ENCODE results near the gene CMTM5. TPM values are rescaled to one million over a fixed set of nuclear protein-coding genes. Genes with fewer than 3 reads are reported as not detected.

Gene CMTM5
- polyA plus RNA-seq, 1 donor (not counting 4 experiments of a cell fraction or from before 2014, with no cell fraction given): not detected

DNA sequence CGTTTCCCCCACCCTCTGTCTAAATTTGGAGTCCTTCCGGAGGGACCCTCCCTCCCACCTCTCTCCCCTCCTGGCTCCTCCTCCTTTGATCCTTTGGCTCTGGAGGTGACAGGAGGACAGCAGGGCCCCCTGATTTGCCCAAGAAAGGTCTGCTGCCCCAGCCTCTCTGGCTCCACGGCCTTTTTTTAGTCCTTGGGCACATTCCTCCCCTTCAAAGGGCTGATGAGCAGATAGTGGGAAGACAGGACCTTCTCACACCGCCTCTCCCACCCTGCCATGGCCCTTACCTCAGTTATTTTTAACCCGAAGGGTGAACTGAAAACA is 31.4 kb downstream of the CMTM5 start:
- H3K36me3 ChIP-seq (ENCODE audit: control insufficient read depth in 2 of 2, extremely low read depth in 1 of 2, insufficient read depth in 2 of 2, low read length in 2 of 2): no peaks in the 10 kb centered on the region
- no peak for DNase-seq (ENCODE audit: low read depth, low spot score)
- no peak overlapping the region for H3K9ac ChIP-seq (ENCODE audit: control insufficient read depth, extremely low read depth, insufficient read depth, low read length)
- H3K4me3 ChIP-seq (ENCODE audit: control insufficient read depth in 2 of 3, extremely low read depth in 1 of 3, insufficient read depth in 2 of 3, low read depth in 1 of 3, low read length in 3 of 3): no peak overlapping the region
- TF ChIP-seq CTCF (optimal IDR thresholded peaks at IDR 0.05 in 1 of 3, IDR thresholded peaks at IDR 0.05 in 1 of 3, conservative IDR thresholded peaks at IDR 0.05 in 1 of 3; ENCODE audit: extremely low read depth in 1 of 3, insufficient read depth in 2 of 3, low read length in 3 of 3): no peak
- TF ChIP-seq EZH2 (IDR thresholded peaks at IDR 0.05; ENCODE audit: low read length): no peak
- H3K9me3 ChIP-seq (ENCODE audit: control insufficient read depth, low read depth, low read length): no peaks in the 10 kb centered on the region
- H3K79me2 ChIP-seq (ENCODE audit: control insufficient read depth, insufficient read depth, low read length): no peaks in the 10 kb centered on the region
- peaks cover 12% of the 10 kb centered on the region for H3K27me3 ChIP-seq (ENCODE audit: control insufficient read depth, extremely low read depth, insufficient read depth, low read length)
- H4K20me1 ChIP-seq (ENCODE audit: control insufficient read depth, extremely low read depth, insufficient read depth, low read length): no peaks in the 10 kb centered on the region
- H3K4me1 ChIP-seq (ENCODE audit: control insufficient read depth, extremely low read depth, insufficient read depth, low read length): no peaks in the 10 kb centered on the region
- H3K27ac ChIP-seq (ENCODE audit: control insufficient read depth, insufficient read depth, low read length): no peak overlapping the region
- FAIRE-seq: no peak
- H3K4me2 ChIP-seq (ENCODE audit: control insufficient read depth, extremely low read depth, insufficient read depth, low read depth, low read length): no peak overlapping the region
- dilution Hi-C loops (cut with MboI; ENCODE audit: extremely low pct_ligation_motif_present, low sequenced_read_pairs): no loop called here
- no peak overlapping the region for H2AFZ ChIP-seq (ENCODE audit: control insufficient read depth, low read length)
- H3K9me1 ChIP-seq (ENCODE audit: control insufficient read depth, extremely low read depth, insufficient read depth, low read length): no peaks in the 10 kb centered on the region

- no peak for DNase-seq (ENCODE audit: low read depth, low spot score)
- H3K36me3 ChIP-seq (ENCODE audit: control insufficient read depth in 2 of 2, extremely low read depth in 1 of 2, insufficient read depth in 2 of 2, low read length in 2 of 2): no peaks in the 10 kb centered on the region
- H3K79me2 ChIP-seq (ENCODE audit: control insufficient read depth, insufficient read depth, low read length): no peaks in the 10 kb centered on the region
- H3K27me3 ChIP-seq (ENCODE audit: control insufficient read depth, extremely low read depth, insufficient read depth, low read length): peaks cover 5% of the 10 kb centered on the region
- H3K4me1 ChIP-seq (ENCODE audit: control insufficient read depth, extremely low read depth, insufficient read depth, low read length): no peaks in the 10 kb centered on the region
- H3K9me3 ChIP-seq (ENCODE audit: control insufficient read depth, low read depth, low read length): no peaks in the 10 kb centered on the region
- no peak overlapping the region for H3K27ac ChIP-seq (ENCODE audit: control insufficient read depth, insufficient read depth, low read length)
- no peak for FAIRE-seq
- H3K9me1 ChIP-seq (ENCODE audit: control insufficient read depth, extremely low read depth, insufficient read depth, low read length): no peaks in the 10 kb centered on the region
- no peaks in the 10 kb centered on the region for H4K20me1 ChIP-seq (ENCODE audit: control insufficient read depth, extremely low read depth, insufficient read depth, low read length)
- no peak overlapping the region for H3K9ac ChIP-seq (ENCODE audit: control insufficient read depth, extremely low read depth, insufficient read depth, low read length)
- dilution Hi-C loops (cut with MboI; ENCODE audit: extremely low pct_ligation_motif_present, low sequenced_read_pairs): no loop called here
- H3K4me3 ChIP-seq (ENCODE audit: control insufficient read depth in 2 of 3, extremely low read depth in 1 of 3, insufficient read depth in 2 of 3, low read depth in 1 of 3, low read length in 3 of 3): no peak overlapping the region
- no peak overlapping the region for H2AFZ ChIP-seq (ENCODE audit: control insufficient read depth, low read length)
- H3K4me2 ChIP-seq (ENCODE audit: control insufficient read depth, extremely low read depth, insufficient read depth, low read depth, low read length): no peak overlapping the region
- TF ChIP-seq EZH2 (IDR thresholded peaks at IDR 0.05; ENCODE audit: low read length) (no peak), CTCF (optimal IDR thresholded peaks at IDR 0.05 in 1 of 3, IDR thresholded peaks at IDR 0.05 in 1 of 3, conservative IDR thresholded peaks at IDR 0.05 in 1 of 3; ENCODE audit: extremely low read depth in 1 of 3, insufficient read depth in 2 of 3, low read length in 3 of 3) (no peak)
Measured at GRCh38 chr14:23409475-23409874, 32.6 kb downstream of the CMTM5 start.

Measured in keratinocyte (primary cell).